KBM-7 (cell line): ENCODE measurements around the gene PISD.
"Not testable (repeated sequence)": the region's sequence is repeated elsewhere in the genome, so short reads cannot be mapped to it uniquely, and the experiment has no call there.

ENCODE experiments used
- DNase-seq: peaks from one replicate; pipeline ENCODE4 v3.0.0-alpha.2; 2015
- in situ Hi-C: fragments of 300-500 bp; cut with MboI; formaldehyde crosslinking; loops from 2 replicates; pipeline ENCODE4 v1.14.3; 2020; ENCODE audit warnings: low sequenced_read_pairs, low pct_unique_long_range_greater_than_20kb, mixed read lengths

Gene PISD

DNA sequence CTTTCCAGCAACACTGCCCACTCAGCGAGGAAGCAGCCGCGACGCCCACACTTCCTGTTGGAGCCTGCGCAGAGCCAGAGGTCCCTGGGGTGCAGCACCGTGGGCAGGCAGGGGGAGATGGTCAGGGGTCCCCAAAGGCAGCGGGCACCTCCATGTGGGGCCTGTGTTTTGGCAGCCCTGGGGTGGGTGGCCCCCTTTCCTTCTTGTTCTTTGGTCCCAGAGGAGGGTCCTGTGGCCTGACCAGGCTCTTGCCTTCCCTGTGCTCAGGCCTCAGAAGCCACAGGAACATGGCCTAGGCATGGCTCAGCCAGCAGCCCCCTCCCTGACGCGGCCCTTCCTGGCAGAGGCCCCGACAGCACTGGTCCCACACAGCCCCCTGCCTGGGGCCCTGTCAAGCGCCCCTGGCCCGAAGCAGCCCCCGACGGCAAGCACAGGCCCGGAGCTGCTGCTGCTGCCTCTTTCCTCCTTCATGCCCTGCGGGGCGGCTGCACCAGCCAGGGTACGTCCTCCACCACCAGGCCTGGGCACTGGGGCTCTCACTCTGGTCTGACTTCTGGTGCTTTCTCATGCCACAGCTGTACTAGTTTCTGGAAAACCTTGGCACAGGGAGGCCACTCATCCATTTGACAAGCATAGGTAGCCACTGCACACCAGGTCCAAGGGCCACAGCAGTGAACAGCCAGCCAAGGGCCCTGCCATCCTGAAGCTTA lies 47.1 kb downstream of the PISD start:
- no peak for DNase-seq
- in situ Hi-C loops, result no loop called here

DNA sequence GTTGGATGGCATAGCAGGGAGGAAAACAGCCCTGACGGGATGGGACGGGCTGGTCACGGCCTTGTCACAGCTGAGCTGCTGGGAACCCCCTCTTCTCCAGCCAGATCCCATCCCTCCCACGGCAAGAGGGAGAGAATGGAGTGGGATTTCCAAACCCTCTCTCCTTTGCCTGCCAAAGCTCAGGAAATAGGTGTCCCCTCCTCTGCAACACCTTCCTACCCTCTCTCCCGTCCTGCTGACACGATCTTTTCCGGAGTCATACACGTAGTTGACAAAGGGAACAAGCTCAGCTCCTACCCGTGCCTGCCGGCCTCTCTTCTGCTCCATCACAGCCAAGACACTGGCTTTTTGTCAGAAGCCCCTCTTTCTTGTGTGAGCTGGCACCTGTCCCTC lies 48.1 kb downstream of the PISD start:
- in situ Hi-C loops, result no loop called here

GRCh38 chr22:31613286-31613903 lies 48.6 kb downstream of the PISD start:
- in situ Hi-C loops, result no loop called here

More for the DNA sequence above, 48.1 kb downstream of the PISD start:
- DNase-seq, result no peak

GRCh38 chr22:31612891-31613285 lies 49.1 kb downstream of the PISD start:
- no peak for DNase-seq

More at GRCh38 chr22:31613286-31613903, 48.6 kb downstream of the PISD start:
- DNase-seq, result no peak

GRCh38 chr22:31611061-31611760 lies 50.8 kb downstream of the PISD start:
- DNase-seq, result no peak
- in situ Hi-C loops, result no loop called here

More at GRCh38 chr22:31612891-31613285, 49.1 kb downstream of the PISD start:
- in situ Hi-C loops, result no loop called here

DNA sequence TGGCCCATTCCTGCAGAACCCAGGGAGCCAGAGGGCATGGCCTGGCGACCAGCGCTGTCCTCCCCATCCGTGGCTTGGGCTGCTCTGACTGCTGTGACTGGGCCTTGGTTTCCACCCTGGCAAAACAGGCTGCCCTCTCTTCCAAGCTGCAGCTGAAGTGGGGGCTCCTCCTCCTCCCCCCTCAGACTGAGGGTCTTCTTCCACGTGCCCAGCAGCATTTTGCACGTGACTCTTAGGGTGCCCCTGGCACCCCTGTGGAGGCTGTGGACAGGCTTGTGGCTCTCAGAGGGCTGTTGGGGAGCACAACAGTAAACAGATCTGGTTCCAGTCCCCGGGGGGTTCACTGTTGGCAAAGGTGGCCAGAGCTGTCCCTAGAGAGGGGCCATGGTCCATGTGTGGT lies 51.4 kb downstream of the PISD start:
- in situ Hi-C loops, result no loop called here

DNA sequence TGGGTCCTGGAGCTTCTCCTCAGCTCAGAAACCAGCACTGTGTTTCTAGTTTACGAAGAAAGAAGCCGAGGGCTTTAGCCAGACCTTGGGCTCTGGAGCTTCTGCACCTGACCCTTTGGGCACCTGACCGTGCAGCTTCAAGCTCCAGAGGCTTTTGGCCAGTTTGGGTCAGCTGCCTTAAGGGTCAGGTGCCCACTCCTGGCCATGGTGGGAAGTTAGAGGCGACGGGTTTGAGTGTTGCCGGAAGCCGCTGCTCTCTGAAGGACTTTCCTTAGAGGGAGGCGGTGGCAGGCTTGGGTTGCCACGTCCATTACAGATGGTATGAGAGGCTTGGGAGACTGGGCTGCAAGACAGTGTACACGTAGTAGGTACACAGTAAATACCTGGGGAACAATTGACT lies 52.3 kb downstream of the PISD start:
- in situ Hi-C loops, result no loop called here
- DNase-seq, result no peak

More for the DNA sequence above, 51.4 kb downstream of the PISD start:
- no peak for DNase-seq

DNA sequence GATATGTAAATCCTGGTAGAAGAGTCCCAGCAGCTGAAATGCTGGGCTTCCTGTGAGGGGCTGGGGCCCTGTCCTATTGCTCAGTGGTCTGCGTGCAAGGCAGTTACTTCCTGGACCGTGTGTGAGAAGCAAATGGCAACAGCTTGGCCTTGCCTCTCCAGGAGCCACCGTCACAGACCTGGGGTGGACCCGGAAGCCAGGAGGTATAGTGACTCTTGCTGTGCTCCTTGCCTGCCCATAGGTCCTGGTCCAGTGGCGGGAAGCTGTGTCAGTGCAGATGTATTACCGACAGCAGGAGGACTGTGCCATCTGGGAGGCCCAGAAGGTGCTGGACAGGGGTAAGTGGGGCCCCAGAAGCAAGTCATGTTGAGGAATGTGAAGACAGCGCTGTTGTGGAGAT lies 54.3 kb downstream of the PISD start:
- DNase-seq, result no peak
- in situ Hi-C loops, result no loop called here

- in situ Hi-C loops, result no loop called here
- DNase-seq, result no peak
Observed at GRCh38 chr22:31605851-31606585, 56.0 kb downstream of the PISD start.

DNA sequence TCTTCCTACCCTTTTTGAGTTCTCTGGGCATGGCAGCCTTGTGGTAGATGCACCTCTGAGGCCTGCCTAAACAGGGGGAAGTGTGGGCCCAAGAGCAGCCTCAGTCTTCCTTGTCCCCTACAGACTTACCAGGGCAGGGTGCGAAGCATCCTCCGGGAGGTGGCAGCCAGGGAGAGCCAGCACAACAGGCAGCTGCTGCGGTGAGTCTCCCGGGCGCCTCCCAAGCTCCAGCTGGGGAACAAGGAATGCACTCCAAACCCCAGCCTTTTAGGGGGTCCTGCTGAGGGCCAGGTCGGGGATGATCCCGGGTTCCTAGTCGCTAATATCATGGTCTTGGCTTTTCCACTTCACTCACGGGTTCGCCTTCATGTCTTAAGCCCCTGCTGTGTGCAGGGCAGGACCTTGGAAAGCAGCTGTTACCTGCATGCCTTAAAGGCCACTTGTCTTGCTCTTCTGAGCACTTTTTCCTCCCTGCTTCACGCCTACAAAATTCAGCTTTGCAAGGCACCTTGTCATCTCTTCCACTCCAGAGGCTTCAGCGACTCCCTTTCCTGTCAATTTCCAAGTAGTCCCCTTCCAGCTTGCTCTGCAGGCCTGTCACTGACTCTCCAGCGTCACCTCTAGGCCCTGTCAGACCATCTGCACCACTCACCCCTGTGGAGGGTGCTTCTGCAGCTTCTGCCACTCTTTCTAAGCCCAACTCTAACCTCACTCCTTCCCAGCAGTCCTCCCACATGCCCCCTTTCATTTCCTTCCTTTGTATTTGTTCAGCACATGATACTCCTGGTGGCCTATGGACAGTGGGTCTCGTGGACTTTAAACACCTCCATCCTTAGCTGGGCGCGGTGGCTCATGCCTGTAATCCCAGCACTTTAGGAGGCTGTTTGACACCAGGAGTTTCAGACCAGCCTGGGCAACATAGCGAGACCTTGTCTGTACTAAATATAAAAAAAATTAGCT lies 57.0 kb downstream of the PISD start:
- in situ Hi-C loops, result no loop called here
- DNase-seq, result peak; percentile 32

DNA sequence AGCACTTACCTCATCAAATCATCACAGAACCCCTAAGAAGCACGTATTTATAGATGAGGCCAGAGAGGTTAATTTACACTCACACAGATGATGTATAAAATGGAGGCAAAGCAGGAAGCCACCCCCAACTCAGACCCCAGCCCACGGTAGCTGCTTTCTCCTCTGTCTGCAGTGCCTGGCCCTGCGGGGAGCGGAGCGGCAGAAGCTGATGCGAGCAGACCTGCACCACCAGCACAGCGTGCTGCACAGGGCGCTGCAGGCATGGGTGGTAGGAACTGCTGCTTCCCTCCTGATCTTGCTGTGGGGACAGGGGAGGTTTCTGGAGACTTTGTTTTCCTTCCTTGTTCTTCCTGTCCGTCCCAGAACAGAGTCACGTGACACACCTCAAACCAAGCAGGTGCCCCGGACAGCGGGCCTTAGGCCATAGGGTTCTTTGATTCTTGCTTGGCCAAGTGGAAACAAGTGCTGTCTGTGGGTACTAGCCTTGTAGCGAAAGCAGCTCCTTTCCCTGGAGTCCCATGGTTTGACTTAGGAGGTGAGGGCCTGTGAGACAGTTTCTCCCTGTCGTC lies 57.8 kb downstream of the PISD start:
- DNase-seq, result no peak
- in situ Hi-C loops, result no loop called here

GRCh38 chr22:31603574-31603973 lies 58.4 kb downstream of the PISD start:
- DNase-seq, result no peak
- in situ Hi-C loops, result no loop called here

- in situ Hi-C loops, result no loop called here
- DNase-seq, result no peak
Observed at GRCh38 chr22:31603081-31603525, 58.9 kb downstream of the PISD start.

GRCh38 chr22:31602259-31602952 lies 59.6 kb downstream of the PISD start:
- in situ Hi-C loops, result no loop called here
- DNase-seq, result no peak

DNA sequence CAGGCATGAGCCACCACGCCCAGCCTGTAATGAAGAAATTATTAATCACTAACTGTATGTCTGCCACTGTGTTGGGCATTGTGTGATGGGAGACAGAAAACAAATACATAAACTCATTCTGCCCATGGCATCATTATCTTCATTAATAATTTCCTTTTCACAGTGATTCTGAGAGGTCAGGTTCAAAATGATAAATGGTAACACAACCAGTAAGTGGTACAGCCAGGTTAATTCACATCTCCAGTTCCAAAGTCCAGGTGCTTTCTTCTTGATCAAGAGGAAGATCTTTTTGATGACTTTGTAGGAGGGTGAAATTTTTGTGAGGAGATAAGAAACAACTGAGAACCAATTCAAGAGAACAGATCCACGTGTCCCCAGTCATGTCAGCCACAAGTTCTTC lies 66.7 kb downstream of the PISD start:
- in situ Hi-C loops, result no loop called here

GRCh38 chr22:31590161-31590560 lies 71.9 kb downstream of the PISD start:
- DNase-seq, in situ Hi-C loops: not testable (repeated sequence)

More for the DNA sequence above, 66.7 kb downstream of the PISD start:
- DNase-seq, result no peak

DNA sequence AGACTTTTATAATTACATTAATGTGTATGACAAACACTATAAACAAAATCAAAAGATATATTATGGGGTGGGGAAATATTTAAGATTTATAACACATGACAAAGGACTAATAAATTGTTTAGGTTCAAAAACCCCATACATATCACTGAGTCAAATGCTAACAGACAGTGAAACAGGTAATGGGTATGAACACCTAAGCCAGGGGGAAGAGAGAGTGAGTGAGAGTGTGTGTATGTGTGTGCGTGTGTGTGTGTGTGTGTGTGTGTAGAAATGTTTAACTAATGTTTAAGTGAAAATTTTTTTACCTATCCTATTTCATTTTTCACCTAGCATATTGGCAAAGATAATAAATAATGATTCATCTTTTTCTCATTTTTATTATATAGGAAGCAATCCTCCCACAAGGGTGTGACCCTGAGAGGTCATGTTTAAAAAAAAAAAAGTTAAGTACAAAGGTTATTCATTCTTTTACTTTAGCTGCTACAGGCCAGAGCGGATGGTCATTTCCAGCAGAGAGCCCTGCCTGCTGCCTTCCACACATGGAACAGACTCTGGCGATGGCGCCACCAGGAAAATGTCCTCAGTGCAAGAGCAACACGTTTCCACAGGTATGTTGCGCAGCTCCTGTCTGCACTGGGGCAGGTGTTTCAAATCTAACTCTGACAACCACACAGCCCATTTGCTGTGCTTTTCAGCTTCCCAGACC lies 72.9 kb downstream of the PISD start:
- in situ Hi-C loops, result no loop called here
- DNase-seq, result no peak
